NCI-H1092 (cell line): ENCODE results near the gene BICD1.
"Not testable (repeated sequence)": the region's sequence is repeated elsewhere in the genome, so short reads cannot be mapped to it uniquely, and the experiment has no call there.

Experiments
- DNase-seq: peaks from one replicate; lab custom pipeline; 2025; lab: John Stamatoyannopoulos, UW

Gene BICD1

DNA sequence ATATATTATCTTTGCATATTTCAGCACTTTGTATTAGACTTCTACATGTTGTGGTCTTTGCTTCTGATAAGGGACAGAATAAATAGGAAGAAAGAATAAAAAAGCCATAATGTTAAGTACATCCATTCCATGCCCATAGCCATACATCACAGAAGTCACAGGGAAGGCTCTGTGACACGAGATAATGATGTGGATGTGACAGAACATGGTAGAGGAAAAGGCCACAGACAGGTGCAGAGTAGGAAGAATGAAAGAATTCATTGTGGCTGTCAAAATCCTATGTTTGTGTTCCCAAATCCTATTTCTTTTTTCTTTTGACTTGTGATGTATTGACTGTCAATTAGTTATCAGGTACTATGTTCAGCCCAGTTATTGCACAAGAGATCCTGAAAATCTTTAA is 38.4 kb downstream of the BICD1 start:
- no peak for DNase-seq

DNA sequence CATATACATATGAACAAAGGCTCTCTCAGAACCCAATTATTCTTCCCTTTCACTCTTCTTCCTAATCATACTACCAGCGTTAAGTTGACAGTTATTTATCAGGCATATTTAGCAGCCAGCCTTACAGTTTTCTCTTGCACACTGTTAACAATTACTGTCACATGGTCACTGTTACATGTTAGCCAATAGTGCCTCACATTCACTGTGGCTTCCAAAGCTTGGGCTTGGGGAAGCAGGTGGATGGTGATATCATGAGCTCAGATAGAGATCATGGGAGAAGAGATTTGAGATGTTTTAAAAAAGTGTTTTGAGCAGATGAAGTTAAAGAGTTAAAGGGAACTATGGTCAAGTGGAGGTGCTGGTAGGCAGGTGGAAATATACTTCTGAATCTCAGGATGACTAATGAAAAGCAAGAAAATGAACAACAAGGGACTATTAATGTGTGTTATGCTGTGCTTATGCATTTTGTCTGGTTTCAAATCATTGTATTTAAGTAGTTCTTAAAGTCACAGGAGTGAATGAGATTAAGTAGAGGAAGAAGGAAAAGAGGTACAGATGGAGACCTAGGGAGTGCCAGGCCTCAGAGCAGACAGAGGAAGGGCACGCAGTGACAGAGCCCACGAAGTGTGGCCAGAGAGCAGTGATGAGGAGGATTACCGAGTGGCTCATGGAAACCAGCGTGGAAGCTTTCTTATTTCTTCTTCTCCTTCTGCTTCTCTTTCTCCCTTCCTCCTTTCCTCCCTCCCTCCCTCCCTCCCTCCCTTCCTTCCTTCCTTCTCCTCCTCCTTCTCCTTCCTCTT is 39.6 kb downstream of the BICD1 start:
- DNase-seq: no peak

DNA sequence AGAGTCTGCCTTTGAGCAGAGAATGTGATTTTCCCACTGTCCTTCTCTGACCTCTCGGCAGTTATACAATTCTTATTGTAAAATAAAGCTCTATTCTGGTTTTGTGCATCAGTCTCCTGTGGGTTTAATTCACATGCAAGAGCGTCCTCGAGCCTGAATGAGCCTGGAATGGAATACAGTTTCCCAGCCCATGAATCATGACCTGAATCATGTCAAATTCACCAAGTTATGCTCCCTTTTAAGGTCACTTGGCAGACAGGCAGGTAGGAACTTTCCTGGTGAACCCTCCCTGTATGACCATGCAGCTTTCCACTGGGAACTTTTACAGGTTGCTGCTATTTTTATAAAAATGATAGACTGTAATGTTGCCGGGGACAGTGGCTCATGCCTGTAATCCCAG is 41.7 kb downstream of the BICD1 start:
- DNase-seq: no peak

- DNase-seq: no peak
Measured at GRCh38 chr12:32149489-32149888, 42.8 kb downstream of the BICD1 start.

DNA sequence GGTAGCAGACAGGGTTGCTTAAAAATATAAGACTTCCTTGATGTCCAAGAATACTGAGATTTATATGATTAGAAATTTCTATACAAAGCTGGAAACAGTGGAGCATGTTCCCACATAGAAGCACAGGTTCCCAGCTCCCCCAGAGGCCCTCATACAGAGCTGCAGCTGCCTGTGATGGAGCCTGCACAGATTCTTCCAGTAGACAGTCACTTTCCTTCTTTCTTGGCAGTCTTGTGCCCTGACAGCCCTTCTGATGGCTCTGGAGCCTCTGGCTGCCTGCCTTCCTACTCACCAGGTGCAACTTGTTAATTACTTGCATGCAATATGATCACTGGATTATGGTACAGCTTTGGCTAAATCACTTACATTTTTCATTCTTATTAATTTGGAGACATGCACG is 44.4 kb downstream of the BICD1 start:
- no peak for DNase-seq

DNA sequence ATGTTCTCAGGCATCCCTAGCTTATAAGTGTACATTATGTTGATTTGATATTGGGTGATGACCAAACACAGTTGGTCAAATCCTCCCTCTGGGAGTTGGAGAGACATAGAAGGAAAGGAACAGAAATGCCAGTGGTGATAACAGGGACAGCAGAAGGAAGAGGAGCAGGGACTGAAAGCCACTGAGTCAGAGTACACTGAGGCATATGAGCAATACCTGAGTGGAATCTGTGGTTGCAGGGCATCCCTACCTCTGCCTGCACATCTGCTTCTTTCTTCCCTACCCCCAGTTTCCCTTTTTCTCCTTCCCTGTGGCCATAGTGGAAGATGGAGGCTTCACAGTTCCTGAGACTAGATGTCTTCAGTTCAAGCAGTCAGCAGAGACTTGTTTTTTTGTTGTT is 44.9 kb downstream of the BICD1 start:
- no peak for DNase-seq

DNA sequence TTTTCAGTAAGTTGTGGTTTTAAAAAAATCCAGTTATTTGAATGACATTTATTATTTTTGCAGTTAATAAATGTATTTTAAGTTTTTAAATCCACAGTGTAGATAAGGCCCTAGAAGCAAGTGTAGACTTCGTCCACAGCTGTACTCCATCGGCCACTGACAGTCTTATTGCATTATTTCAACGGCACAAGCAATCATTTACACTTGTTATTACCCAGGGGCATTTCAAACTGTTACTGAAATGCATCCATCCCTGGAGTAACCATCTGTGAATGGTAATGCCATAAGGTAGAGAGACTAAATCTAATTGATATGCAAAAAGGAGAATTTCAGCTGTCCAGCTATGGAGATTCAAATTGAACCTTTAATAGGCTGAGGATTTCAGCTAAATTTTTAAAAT is 48.4 kb downstream of the BICD1 start:
- DNase-seq: no peak

DNA sequence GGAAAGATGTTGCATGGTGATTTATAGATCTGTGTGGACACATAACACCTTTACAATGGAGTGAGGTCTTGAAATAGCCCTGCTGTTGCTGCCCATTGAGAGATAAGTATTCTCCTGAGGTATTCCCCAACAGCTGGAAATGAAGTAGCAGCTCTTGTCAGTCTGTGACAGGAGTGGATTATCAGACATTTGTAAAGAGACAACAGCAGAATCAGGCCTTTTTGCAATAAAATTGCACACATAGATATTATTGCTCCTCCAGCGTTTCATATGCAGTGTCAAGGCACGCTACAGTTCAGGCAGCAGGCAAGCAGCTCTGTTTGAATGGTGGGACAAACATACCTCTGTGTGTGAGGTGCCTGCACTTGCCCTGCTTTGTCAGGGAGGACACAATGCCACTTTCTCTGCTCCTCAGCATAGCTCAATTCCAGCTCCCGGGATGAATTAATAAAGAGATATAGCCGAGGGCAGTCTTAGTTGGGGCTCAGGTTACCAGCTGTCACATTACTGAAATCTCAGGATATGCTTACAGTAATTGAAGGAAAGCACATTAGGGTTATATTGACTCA is 49.4 kb downstream of the BICD1 start:
- DNase-seq: no peak

DNA sequence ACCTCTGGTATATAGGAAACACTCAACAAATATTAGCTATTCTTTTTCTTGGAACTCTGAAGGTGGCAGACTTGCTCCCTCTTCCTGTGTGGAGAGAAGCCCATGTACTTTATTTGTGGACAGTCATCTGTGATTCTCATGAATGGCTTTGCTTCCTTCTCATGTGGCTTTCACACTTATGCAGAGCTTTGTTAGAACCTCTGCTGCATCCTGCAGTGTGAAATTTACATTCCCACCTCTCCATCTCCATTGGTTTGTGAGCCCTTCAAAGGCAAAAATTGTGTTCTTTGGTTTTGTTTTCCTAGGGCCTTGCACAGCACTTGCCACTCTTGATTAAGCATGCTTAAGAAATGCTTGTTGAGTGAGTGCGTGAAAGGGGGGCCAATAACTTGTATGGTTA is 51.9 kb downstream of the BICD1 start:
- no peak for DNase-seq

DNA sequence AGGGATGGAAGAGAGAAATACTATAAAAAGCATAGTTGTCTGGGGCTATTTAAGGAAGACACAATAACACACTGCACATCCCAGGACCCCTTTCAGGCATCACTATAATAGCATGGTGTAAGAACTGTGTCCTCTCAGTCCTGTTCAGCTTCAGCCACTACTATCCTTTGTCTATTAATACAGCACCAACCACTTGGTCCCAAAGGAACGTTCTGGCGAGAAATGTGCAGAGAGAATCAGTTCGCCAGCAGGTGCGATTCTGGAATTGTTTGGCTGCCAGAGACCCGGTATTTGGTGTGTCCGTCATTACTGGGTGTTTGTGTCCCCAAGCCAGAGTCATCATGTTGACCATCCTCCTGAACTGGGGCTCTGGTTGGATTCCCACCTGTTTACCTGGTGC is 52.7 kb downstream of the BICD1 start:
- DNase-seq: no peak

DNA sequence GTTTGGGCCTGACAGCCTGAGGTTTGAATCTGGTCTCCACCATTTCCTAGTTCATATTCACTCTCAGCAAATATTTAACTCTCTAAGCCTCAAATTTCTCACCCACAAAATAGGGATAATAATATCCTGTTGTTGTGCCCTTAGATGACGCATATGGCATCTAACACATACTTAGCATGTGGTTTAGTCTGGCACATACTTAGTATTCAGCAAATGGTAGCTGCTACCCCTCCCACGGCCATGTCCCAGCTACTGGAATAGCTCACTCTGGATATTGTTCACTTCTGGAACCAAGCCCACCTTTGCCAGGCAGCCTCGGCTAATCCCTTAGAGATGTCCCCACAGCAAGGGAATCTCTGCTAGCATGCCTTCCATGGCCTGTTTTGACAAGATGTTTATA is 53.3 kb downstream of the BICD1 start:
- DNase-seq: no peak

DNA sequence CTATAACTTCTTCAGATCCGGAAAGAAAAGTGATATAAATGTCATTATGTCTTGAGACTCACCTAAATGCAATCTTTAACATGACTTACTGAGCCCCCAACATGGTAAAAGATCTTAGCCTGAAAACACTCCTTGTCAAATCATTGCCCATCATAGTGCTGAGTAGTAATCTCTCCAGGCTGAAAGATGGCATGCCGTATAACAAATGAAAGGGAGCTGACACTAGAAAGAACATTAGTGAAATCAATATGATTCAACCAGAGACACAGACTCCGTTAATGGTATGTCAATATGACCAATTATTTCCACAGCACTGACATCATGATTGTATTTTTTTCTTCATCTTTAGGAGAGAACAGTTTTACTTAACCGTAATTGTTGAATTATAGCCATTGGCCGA is 54.4 kb downstream of the BICD1 start:
- DNase-seq: no peak

DNA sequence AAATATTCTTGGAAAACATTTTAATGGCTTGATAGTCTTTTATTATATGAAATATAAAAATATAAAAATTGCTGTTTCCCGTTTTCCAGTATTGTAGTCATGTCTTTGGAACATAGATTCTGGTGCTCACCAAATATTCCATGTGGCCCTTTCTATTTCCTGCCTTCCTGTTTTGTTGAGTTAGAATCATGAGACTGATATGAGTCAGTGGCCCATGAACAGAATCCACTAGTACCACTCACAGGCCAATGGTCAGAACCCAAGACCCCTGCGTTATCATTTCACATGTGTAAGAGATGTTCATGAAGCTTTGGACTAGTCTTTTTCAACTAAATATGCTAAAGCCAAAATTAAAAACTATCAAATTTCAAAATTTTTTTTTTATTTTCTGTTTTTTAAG is 56.9 kb downstream of the BICD1 start:
- no peak for DNase-seq

- no peak for DNase-seq
Measured at GRCh38 chr12:32166510-32166909, 59.9 kb downstream of the BICD1 start.

- DNase-seq: no peak
Measured at GRCh38 chr12:32170437-32170998, 63.9 kb downstream of the BICD1 start.

- no peak for DNase-seq
Measured at GRCh38 chr12:32171211-32171610, 64.6 kb downstream of the BICD1 start.

DNA sequence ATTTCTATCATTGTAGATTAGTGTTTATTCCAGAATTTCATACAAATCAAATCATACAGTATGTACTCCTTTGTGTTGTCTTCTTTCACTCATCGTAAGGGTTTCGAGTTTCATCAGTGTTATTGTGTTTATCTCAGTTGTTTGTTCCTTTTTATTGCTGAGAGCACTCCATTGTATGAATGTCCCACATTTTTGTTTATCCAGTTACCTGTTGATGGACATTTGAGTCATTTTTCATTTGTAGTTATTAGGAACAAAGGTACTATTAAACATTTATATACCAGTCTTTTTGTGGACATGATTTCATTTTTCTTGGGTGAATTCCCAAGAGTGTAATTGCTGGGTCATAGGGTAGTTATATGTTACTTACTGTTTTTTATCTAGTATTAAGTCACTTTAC is 70.0 kb downstream of the BICD1 start:
- DNase-seq: no peak

GRCh38 chr12:32178341-32179010 is 71.8 kb downstream of the BICD1 start:
- DNase-seq: no peak

- no peak for DNase-seq
Measured at GRCh38 chr12:32179011-32179395, 72.4 kb downstream of the BICD1 start.

DNA sequence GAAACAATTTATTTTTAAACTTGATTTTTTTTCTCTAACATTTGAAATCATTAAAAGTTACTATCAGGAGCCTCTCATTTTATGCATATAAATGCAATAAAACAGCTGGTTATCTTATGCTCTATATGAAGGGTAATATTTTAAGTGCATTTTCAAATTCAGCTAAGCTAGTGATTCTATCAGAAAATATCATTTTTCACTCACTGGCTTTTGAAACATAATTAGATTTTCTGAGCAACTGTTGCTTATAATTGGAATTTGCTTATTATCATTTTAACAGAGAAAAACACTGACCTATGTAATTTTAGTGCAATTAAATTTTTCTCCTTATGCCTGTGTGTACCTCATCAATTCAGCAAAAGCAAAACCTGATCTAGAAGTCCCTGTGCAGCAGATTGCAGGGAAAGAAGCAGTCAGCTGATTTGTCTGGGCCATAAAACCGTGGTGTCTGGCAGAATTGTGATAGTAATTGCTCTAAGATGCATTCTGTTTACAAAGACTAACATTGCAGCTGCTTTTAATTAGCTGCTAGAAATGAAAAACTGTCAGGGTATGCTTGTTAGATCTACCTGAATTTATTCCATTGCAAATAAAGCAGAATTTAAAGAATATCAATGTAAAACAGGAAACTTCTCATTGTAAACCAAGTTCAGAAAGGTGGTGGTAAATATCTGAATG is 75.0 kb downstream of the BICD1 start:
- DNase-seq: no peak

GRCh38 chr12:32183650-32184049 is 77.0 kb downstream of the BICD1 start:
- no peak for DNase-seq

- DNase-seq: not testable (repeated sequence)
Measured at GRCh38 chr12:32187127-32187526, 80.5 kb downstream of the BICD1 start.

- DNase-seq: no peak
Measured at GRCh38 chr12:32191445-32191844, 84.8 kb downstream of the BICD1 start.
